Measurements from ENCODE around the gene DCUN1D5. TPM values are rescaled to one million over a fixed set of nuclear protein-coding genes. Genes with fewer than 3 reads are reported as not detected.

The DCUN1D5 gene
- total and polyA plus RNA-seq, 12 donors: 8.8 to 36.7 (median 21.9) TPM

Other genes starting within 250 kb of the DCUN1D5 start
- not detected for gene MMP3, start 248.6 kb downstream of the DCUN1D5 start, total RNA-seq
- gene MMP3, start 248.6 kb downstream of the DCUN1D5 start, polyA plus RNA-seq: not detected
- under 1 TPM in 1 of 10 donors, not detected in 9; 0.30 TPM for gene MMP12, start 217.2 kb downstream of the DCUN1D5 start, total RNA-seq
- not detected for gene MMP12, start 217.2 kb downstream of the DCUN1D5 start, polyA plus RNA-seq
- not detected for gene MMP13, start 136.4 kb downstream of the DCUN1D5 start, total RNA-seq
- not detected for gene MMP13, start 136.4 kb downstream of the DCUN1D5 start, polyA plus RNA-seq
- gene DYNC2H1, start 17.3 kb upstream of the DCUN1D5 start, total RNA-seq: 1 to 10 TPM; 2.2 to 5.9 (median 3.9) TPM
- gene DYNC2H1, start 17.3 kb upstream of the DCUN1D5 start, polyA plus RNA-seq: 1 to 10 TPM; 3.4 to 5.9 TPM

Measured in heart right ventricle (tissue), 12 donors.